ENCODE measurements around the gene SLC9A3. TPM values are rescaled to one million over a fixed set of nuclear protein-coding genes. Genes with fewer than 3 reads are reported as not detected.

SLC9A3 gene
- total RNA-seq, 4 donors from 2014 or later: 4.8 to 701 (median 183) TPM

- H3K36me3 ChIP-seq: no peaks in the 10 kb centered on the region
- H3K27me3 ChIP-seq: no peaks in the 10 kb centered on the region
- intact Hi-C loops (cut with DNase I; ENCODE audit: low total_unique reads) (no loop called here), in situ Hi-C loops (cut with MboI; ENCODE audit: low pct_ligation_motif_present in 1 of 4, low pct_unique_long_range_greater_than_20kb in 1 of 4, low sequenced_read_pairs in 3 of 4) (no loop called here)
- H3K4me1 ChIP-seq: peaks cover 5 to 20% (median 19%) of the 10 kb centered on the region in 4 donors
- H3K4me3 ChIP-seq: no peak overlapping the region
- no peak for DNase-seq
- TF ChIP-seq CTCF (IDR thresholded peaks at IDR 0.05): no peak
- TF ChIP-seq EP300 (IDR thresholded peaks at IDR 0.05; ENCODE audit: low read depth): no peak
- no peak for TF ChIP-seq POLR2A (IDR thresholded peaks at IDR 0.05)
- TF ChIP-seq POLR2AphosphoS5 (IDR thresholded peaks at IDR 0.05): no peak
- no peaks in the 10 kb centered on the region for H3K9me3 ChIP-seq
- WGBS, 2 donors (ENCODE audit: low coverage in 1 of 2): 60 to 84% methylated on average over 3 of the region's 3 CpGs
- no peak overlapping the region for H3K27ac ChIP-seq
Measured at GRCh38 chr5:426392-426976, 97.8 kb downstream of the SLC9A3 start.

- Histone ChIP-seq H3K36me3 (no peaks in the 10 kb centered on the region), H3K4me1 (peaks cover 2 to 14% (median 12%) of the 10 kb centered on the region in 4 donors), H3K27ac (no peak overlapping the region), H3K4me3 (no peak overlapping the region), H3K27me3 (no peaks in the 10 kb centered on the region), H3K9me3 (no peaks in the 10 kb centered on the region)
- intact Hi-C loops (cut with DNase I; ENCODE audit: low total_unique reads): no loop called here
- TF ChIP-seq POLR2A (IDR thresholded peaks at IDR 0.05) (no peak), CTCF (IDR thresholded peaks at IDR 0.05) (no peak), EP300 (IDR thresholded peaks at IDR 0.05; ENCODE audit: low read depth) (no peak), POLR2AphosphoS5 (IDR thresholded peaks at IDR 0.05) (no peak)
- 16 to 51% methylated on average over 5 of the region's 5 CpGs for WGBS, 2 donors (ENCODE audit: low coverage in 1 of 2)
- no peak for DNase-seq
- in situ Hi-C loops (cut with MboI; ENCODE audit: low pct_ligation_motif_present in 1 of 4, low pct_unique_long_range_greater_than_20kb in 1 of 4, low sequenced_read_pairs in 3 of 4): no loop called here
Measured at GRCh38 chr5:425714-426113, 98.5 kb downstream of the SLC9A3 start.

- Histone ChIP-seq H3K4me3 (no peak overlapping the region), H3K27ac (no peak overlapping the region), H3K4me1 (peaks cover 0 to 5% (median 1%) of the 10 kb centered on the region in 4 donors), H3K27me3 (no peaks in the 10 kb centered on the region), H3K36me3 (no peaks in the 10 kb centered on the region), H3K9me3 (no peaks in the 10 kb centered on the region)
- no peak for DNase-seq
- TF ChIP-seq CTCF (IDR thresholded peaks at IDR 0.05) (no peak), POLR2AphosphoS5 (IDR thresholded peaks at IDR 0.05) (no peak), POLR2A (IDR thresholded peaks at IDR 0.05) (no peak), EP300 (IDR thresholded peaks at IDR 0.05; ENCODE audit: low read depth) (no peak)
- WGBS, 2 donors (ENCODE audit: low coverage in 1 of 2): 56 to 75% methylated on average over 5 to 11 of the region's 11 CpGs
- in situ Hi-C loops (cut with MboI; ENCODE audit: low pct_ligation_motif_present in 1 of 4, low pct_unique_long_range_greater_than_20kb in 1 of 4, low sequenced_read_pairs in 3 of 4) (no loop called here), intact Hi-C loops (cut with DNase I; ENCODE audit: low total_unique reads) (no loop called here)
Measured at GRCh38 chr5:424301-425110, 99.7 kb downstream of the SLC9A3 start.

- Histone ChIP-seq H3K27me3 (no peaks in the 10 kb centered on the region), H3K9me3 (no peaks in the 10 kb centered on the region), H3K4me3 (no peak overlapping the region), H3K36me3 (no peaks in the 10 kb centered on the region), H3K4me1 (no peaks in the 10 kb centered on the region), H3K27ac (no peak overlapping the region)
- WGBS, 2 donors (ENCODE audit: low coverage in 1 of 2): 80 to 82% methylated on average over 2 to 24 of the region's 24 CpGs
- no peak for DNase-seq
- in situ Hi-C loops (cut with MboI; ENCODE audit: low pct_ligation_motif_present in 1 of 4, low pct_unique_long_range_greater_than_20kb in 1 of 4, low sequenced_read_pairs in 3 of 4) (no loop called here), intact Hi-C loops (cut with DNase I; ENCODE audit: low total_unique reads) (no loop called here)
- TF ChIP-seq POLR2AphosphoS5 (IDR thresholded peaks at IDR 0.05) (no peak), EP300 (IDR thresholded peaks at IDR 0.05; ENCODE audit: low read depth) (no peak), CTCF (IDR thresholded peaks at IDR 0.05) (no peak), POLR2A (IDR thresholded peaks at IDR 0.05) (no peak)
Measured at GRCh38 chr5:423626-424261, 100.5 kb downstream of the SLC9A3 start.

Data from transverse colon (tissue), 4 donors.